Loucy (cell line): ENCODE measurements around the gene TSC2.

ENCODE experiments used
- EZH2phosphoT487 ChIP-seq: fragments of 200-600 bp; IDR thresholded peaks from 2 replicates; pipeline ENCODE4 v1.6.1; 2018; ENCODE audit warnings: antibody characterized with exemption, mild to moderate bottlenecking, moderate library complexity, borderline replicate concordance
- TF ChIP-seq, protein P1 (sequence below): fragments of 200-600 bp; sonication (generic); conservative IDR thresholded peaks from 2 replicates; pipeline ENCODE4 v1.5.1; 2014; ENCODE audit warnings: mild to moderate bottlenecking, antibody characterized with exemption, low read length

DNA sequence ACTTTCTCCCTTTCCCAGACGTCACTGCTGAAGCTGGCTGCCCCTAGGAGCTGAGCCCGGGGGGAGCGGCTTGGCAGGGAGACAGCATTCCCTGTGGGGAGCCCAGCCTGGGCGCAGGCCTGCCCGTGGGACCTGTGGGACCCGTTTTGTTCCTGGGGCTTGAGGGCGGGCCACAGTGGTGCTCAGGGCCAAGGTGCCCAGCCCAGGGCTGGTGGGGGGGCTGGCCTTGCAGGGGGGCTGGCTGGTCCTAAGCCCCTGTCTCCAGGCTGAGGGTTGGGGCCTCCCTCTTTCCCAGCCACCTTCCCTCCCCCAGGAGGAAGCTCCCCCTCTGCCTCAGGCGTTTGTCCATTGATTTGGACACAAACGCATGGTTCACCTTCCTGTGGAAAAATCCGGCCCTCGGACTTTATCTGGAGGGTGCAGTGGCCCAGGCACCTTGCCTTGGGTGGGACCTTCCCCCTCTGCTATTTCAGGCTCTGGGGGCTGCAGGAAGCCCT, 16.7 kb upstream of the TSC2 start:
- TF ChIP-seq, protein P1, sequence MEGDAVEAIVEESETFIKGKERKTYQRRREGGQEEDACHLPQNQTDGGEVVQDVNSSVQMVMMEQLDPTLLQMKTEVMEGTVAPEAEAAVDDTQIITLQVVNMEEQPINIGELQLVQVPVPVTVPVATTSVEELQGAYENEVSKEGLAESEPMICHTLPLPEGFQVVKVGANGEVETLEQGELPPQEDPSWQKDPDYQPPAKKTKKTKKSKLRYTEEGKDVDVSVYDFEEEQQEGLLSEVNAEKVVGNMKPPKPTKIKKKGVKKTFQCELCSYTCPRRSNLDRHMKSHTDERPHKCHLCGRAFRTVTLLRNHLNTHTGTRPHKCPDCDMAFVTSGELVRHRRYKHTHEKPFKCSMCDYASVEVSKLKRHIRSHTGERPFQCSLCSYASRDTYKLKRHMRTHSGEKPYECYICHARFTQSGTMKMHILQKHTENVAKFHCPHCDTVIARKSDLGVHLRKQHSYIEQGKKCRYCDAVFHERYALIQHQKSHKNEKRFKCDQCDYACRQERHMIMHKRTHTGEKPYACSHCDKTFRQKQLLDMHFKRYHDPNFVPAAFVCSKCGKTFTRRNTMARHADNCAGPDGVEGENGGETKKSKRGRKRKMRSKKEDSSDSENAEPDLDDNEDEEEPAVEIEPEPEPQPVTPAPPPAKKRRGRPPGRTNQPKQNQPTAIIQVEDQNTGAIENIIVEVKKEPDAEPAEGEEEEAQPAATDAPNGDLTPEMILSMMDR = no peak
- no peak for TF ChIP-seq EZH2phosphoT487
